A673 (cell line): Measurements from ENCODE around the gene KLC4. TPM values are rescaled to one million over a fixed set of nuclear protein-coding genes. Genes with fewer than 3 reads are reported as not detected.

Source experiments
- BruUV-seq: library from RNA; stranded (reverse); fragments of 400-500 nt; replicated peaks from 2 replicates; lab custom pipeline; 2021; lab: Mats Ljungman, UMichigan
- CTCF ChIA-PET: fragments of 300-600 bp; sonication (Branson Sonifier 250); formaldehyde crosslinking; loops from one replicate; lab custom pipeline; 2022; ENCODE audit warnings: antibody characterized with exemption; lab: Charles Lee
- POLR2A ChIA-PET: fragments of 300-600 bp; sonication (Branson Sonifier 250); formaldehyde crosslinking; loops from one replicate; lab custom pipeline; 2022; ENCODE audit warnings: antibody characterized with exemption; ENCODE audit not compliant: low non-redundant PET; lab: Charles Lee
- DNase-seq: peaks from one replicate; pipeline ENCODE4 v3.0.0-alpha.2; 2015; ENCODE audit warnings: low spot score
- H3K27ac ChIP-seq: fragments of 200-600 bp; sonication (generic); 2 replicates; pipeline ENCODE4 v1.5.1; 2016; ENCODE audit warnings: mixed run types, low read depth, mild to moderate bottlenecking, mixed read lengths, antibody characterized with exemption, low read length; ENCODE audit not compliant: poor library complexity, severe bottlenecking
- H3K27me3 ChIP-seq: fragments of 200-600 bp; sonication (generic); replicated peaks from 2 replicates; pipeline ENCODE4 v1.6.1; 2017; ENCODE audit warnings: mixed run types, low read depth, mild to moderate bottlenecking, mixed read lengths, antibody characterized with exemption, low read length; ENCODE audit not compliant: insufficient read depth, poor library complexity
- H3K36me3 ChIP-seq: fragments of 200-600 bp; sonication (generic); 2 replicates; pipeline ENCODE4 v1.6.1; 2016; ENCODE audit warnings: mixed run types, mild to moderate bottlenecking, mixed read lengths, antibody characterized with exemption, low read length; ENCODE audit not compliant: insufficient read depth, poor library complexity, severe bottlenecking
- H3K4me1 ChIP-seq: fragments of 200-600 bp; sonication (generic); 2 replicates; pipeline ENCODE4 v1.6.1; 2017; ENCODE audit warnings: mixed run types, mild to moderate bottlenecking, mixed read lengths, antibody characterized with exemption, low read length; ENCODE audit not compliant: insufficient read depth, poor library complexity, severe bottlenecking
- H3K4me3 ChIP-seq: fragments of 200-600 bp; sonication (generic); 2 replicates; pipeline ENCODE4 v1.5.1; 2016; ENCODE audit warnings: low read depth, mixed run types, mild to moderate bottlenecking, mixed read lengths, low read length; ENCODE audit not compliant: poor library complexity, severe bottlenecking
- H3K9me3 ChIP-seq: fragments of 200-600 bp; sonication (generic); 2 replicates; pipeline ENCODE4 v1.6.1; 2016; ENCODE audit warnings: mixed run types, low read depth, mild to moderate bottlenecking, mixed read lengths, antibody characterized with exemption, low read length; ENCODE audit not compliant: poor library complexity, severe bottlenecking
- EZH2 ChIP-seq: fragments of 200-600 bp; sonication (generic); IDR thresholded peaks from 2 replicates; pipeline ENCODE4 v1.6.1; 2017; ENCODE audit warnings: borderline replicate concordance, low read depth, mild to moderate bottlenecking, mixed read lengths, antibody characterized with exemption, low read length; ENCODE audit not compliant: poor library complexity, severe bottlenecking
- intact Hi-C: fragments of 100-400 bp; cut with micrococcal nuclease; formaldehyde crosslinking; loops from one replicate; pipeline ENCODE4 v1.10.0; 2022; ENCODE audit not compliant: unreplicated experiment
- total RNA-seq: library from RNA; stranded (reverse); gene quantifications from 2 replicates; pipeline ENCODE4 v1.2.3, GENCODE V29; 2021
- TF ChIP-seq, protein P1 (sequence below): fragments of 300-800, 200-600 bp; sonication (generic); conservative IDR thresholded peaks from 2 replicates; pipeline ENCODE4 v1.5.1; 2017; ENCODE audit warnings: low read depth, mild to moderate bottlenecking, antibody characterized with exemption, low read length, moderate library complexity, mixed read lengths

KLC4 gene
- total RNA-seq, 1 experiment from 2014 or later = 21.3 TPM

DNA sequence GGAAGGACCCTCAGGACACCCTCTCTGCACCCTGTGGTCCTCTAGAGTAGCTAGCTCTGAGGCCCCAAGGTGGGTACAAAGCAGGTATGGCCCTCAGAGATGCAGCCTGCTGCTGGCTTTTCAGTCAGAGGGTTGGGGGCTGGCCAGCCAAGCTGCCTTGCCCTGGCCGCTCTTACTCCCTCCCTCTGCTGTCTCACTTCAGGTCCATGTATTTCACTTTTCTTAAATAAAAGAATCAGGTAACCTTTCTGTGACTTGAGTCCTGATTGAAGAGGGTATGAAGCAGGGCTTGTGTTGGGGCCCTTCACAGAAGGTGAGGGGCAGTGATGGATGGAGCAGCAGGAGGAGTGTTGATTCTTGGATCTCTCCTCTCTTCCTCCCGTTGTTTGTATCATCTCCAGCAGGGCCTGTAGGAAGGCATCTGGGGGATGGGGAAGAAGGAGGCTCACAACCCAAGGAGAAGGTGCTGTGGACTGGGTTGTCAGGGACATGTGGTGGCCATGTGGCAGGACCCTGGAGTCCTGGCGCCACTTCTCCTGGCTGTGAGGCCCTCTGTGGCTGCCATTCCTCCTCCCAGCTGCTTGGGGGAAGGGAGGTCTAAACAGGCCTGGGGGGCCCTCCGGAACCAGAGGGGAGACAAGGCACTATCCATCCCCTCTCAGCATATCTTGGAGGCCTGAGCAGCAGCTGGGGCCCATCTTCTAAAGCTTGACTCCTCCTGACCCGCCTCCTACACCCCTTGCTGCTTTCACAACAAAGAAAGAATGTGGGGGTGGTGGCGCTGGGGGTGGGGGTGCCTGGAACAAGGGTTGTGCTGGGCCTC, 15.6 kb downstream of the KLC4 start:
- POLR2A ChIA-PET = no interaction called here
- DNase-seq = peak; percentile 54

DNA sequence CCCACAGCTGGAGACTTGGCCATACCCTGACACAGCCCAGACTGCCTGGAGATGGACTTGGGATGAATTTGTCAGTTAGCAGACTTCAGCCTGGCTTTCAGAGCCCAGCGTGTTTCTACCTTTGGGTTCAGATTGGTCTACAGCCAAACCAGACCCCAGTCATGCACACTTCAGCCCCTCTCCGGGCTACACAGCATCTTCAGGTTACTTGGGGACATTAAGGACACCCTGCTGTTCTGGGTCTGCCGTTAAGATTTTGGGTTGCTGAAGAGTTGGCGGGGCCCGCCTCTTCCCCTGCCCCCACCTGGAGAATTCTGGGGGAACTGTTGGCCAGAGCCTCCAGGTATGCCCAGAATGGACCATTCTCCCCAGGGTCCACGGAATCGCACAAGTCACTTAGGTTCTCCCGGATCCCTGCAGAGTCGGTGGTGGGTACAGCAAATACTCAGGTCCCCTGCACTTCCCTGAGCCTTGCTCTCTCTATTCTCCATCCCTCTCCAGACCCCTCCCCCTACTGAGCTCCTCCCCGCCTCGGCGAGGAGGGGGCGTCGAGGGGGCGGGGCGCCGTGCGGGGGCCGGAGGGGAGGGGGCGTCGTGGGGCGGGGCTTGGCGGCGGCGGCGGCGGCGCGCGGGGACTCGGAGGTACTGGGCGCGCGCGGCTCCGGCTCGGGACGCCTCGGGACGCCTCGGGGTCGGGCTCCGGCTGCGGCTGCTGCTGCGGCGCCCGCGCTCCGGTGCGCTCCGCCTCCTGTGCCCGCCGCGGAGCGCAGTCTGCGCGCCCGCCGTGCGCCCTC, 16.4 kb downstream of the KLC4 start, which contains the start of gene PTK7:
Gene PTK7, plus strand, starts transcription at position 645 of the 794 bp plus-strand sequence. CDS start 175 bp downstream, outside the sequence.
- DNase-seq = peak; percentile 90
- H3K4me1 ChIP-seq = peaks cover 27% of the 10 kb centered on the region
- intact Hi-C loops = no loop called here
- H3K27me3 ChIP-seq = no peaks in the 10 kb centered on the region
- peak within 1 kb of the TSS; percentile 91 for H3K27ac ChIP-seq
- ChIA-PET CTCF (interaction anchor here (0.6 to 1.3 kb wide), 3 partner anchors 62 to 167 kb away, joined by 3 to 8 read pairs (median 6); partner anchors contain the start of genes KLHDC3 and MEA1), POLR2A (no interaction called here)
- no peaks in the 10 kb centered on the region for H3K9me3 ChIP-seq
- peak within 1 kb of the TSS; percentile 98 for H3K4me3 ChIP-seq
- no TSS peak for BruUV-seq
- TF ChIP-seq, protein P1, sequence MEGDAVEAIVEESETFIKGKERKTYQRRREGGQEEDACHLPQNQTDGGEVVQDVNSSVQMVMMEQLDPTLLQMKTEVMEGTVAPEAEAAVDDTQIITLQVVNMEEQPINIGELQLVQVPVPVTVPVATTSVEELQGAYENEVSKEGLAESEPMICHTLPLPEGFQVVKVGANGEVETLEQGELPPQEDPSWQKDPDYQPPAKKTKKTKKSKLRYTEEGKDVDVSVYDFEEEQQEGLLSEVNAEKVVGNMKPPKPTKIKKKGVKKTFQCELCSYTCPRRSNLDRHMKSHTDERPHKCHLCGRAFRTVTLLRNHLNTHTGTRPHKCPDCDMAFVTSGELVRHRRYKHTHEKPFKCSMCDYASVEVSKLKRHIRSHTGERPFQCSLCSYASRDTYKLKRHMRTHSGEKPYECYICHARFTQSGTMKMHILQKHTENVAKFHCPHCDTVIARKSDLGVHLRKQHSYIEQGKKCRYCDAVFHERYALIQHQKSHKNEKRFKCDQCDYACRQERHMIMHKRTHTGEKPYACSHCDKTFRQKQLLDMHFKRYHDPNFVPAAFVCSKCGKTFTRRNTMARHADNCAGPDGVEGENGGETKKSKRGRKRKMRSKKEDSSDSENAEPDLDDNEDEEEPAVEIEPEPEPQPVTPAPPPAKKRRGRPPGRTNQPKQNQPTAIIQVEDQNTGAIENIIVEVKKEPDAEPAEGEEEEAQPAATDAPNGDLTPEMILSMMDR = no peak
- TF ChIP-seq EZH2 = no peak
- H3K36me3 ChIP-seq = no peaks in the 10 kb centered on the region

More for the DNA sequence above, 15.6 kb downstream of the KLC4 start:
- Histone ChIP-seq H3K27ac (peak overlapping the region; percentile 66), H3K36me3 (no peaks in the 10 kb centered on the region), H3K27me3 (no peaks in the 10 kb centered on the region), H3K4me3 (peak overlapping the region; percentile 98), H3K4me1 (peaks cover 27% of the 10 kb centered on the region), H3K9me3 (no peaks in the 10 kb centered on the region)
- BruUV-seq = no TSS peak
- intact Hi-C loops = no loop called here
- CTCF ChIA-PET = interaction anchor here (1.3 kb wide), 1 partner anchor 69 kb away, joined by 6 read pairs; no protein-coding TSS in a partner anchor
- TF ChIP-seq, protein P1 = no peak
- TF ChIP-seq EZH2 = no peak

DNA sequence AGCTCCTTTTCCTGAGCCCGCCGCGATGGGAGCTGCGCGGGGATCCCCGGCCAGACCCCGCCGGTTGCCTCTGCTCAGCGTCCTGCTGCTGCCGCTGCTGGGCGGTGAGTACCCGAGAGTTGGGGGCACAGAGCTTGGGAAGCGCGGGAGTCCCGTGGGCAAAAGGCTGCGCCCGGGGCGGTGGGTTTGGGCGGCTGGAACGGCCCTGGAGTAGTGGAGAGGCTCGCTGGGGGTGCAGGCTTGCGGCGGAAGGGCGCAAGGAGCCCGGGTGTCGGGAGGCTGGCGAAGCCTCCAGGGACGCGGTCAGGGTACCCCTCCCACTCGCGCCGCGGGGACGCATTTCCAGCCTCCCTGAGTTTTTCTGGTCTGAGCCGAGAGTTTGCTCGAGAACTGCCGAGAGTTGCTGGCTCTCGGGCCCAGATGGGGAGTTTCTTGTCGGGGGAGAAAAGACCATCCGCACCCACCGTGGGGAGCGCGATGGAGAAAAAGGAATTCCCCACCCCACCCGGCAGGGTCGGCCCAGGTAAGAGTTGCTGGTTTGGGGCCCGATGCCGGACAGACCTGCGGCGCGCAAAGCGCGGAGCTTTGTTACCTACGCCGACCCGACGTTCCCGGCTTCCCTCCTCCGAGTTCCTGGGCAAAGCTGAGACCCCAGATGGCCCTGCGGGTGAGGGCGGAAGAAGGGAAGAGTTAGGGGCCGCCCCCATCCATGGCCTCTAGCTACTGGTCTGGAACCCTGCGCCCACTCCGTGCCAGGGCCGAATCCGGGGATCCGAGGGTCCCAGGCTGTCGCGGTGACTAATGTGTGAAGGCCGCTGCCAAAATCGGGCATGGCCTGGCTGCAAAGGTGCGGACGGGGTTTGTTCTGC, 17.3 kb downstream of the KLC4 start:
- BruUV-seq = no TSS peak
- Histone ChIP-seq H3K36me3 (no peaks in the 10 kb centered on the region), H3K9me3 (no peaks in the 10 kb centered on the region), H3K27ac (peak overlapping the region; percentile 91), H3K4me3 (peak overlapping the region; percentile 98), H3K4me1 (peaks cover 27% of the 10 kb centered on the region), H3K27me3 (no peaks in the 10 kb centered on the region)
- intact Hi-C loops = no loop called here
- ChIA-PET POLR2A (no interaction called here), CTCF (interaction anchor here (1.3 kb wide), 2 partner anchors 63 to 67 kb away, joined by 6 to 8 read pairs; partner anchors contain the start of genes KLHDC3 and MEA1)
- TF ChIP-seq EZH2 = no peak
- TF ChIP-seq, protein P1 = no peak
- DNase-seq = peak; percentile 49
